Cortex of kidney (tissue), 1 donor: ENCODE results near the gene BAIAP2.

Experiments used
- DNase-seq: peaks from one replicate; lab custom pipeline; 2025; lab: John Stamatoyannopoulos, UW

The BAIAP2 gene

GRCh38 chr17:81126281-81127132 lies 91.6 kb downstream of the BAIAP2 start:
- no peak for DNase-seq

- no peak for DNase-seq
Observed at GRCh38 chr17:81127133-81127455, 92.1 kb downstream of the BAIAP2 start.

GRCh38 chr17:81127526-81128177 lies 92.7 kb downstream of the BAIAP2 start:
- DNase-seq, result no peak

GRCh38 chr17:81128338-81128737 lies 93.4 kb downstream of the BAIAP2 start:
- DNase-seq, result no peak

GRCh38 chr17:81128774-81129173 lies 93.8 kb downstream of the BAIAP2 start:
- DNase-seq, result no peak

- no peak for DNase-seq
Observed at GRCh38 chr17:81129289-81129688, 94.3 kb downstream of the BAIAP2 start.

- no peak for DNase-seq
Observed at GRCh38 chr17:81129711-81130367, 94.9 kb downstream of the BAIAP2 start.

- DNase-seq, result no peak
Observed at GRCh38 chr17:81130385-81131361, 95.7 kb downstream of the BAIAP2 start.

GRCh38 chr17:81131486-81132196 lies 96.7 kb downstream of the BAIAP2 start:
- DNase-seq, result no peak

GRCh38 chr17:81132197-81132540 lies 97.2 kb downstream of the BAIAP2 start:
- DNase-seq, result no peak

GRCh38 chr17:81132770-81133723 lies 98.1 kb downstream of the BAIAP2 start:
- no peak for DNase-seq

GRCh38 chr17:81134064-81134781 lies 99.3 kb downstream of the BAIAP2 start:
- no peak for DNase-seq

GRCh38 chr17:81135505-81136278 lies 100.7 kb downstream of the BAIAP2 start:
- DNase-seq, result no peak

- DNase-seq, result no peak
Observed at GRCh38 chr17:81136366-81136765, 101.4 kb downstream of the BAIAP2 start.

- DNase-seq, result no peak
Observed at GRCh38 chr17:81137248-81137647, 102.3 kb downstream of the BAIAP2 start.

- DNase-seq, result no peak
Observed at GRCh38 chr17:81138083-81138482, 103.1 kb downstream of the BAIAP2 start.

GRCh38 chr17:81138500-81138899 lies 103.5 kb downstream of the BAIAP2 start:
- DNase-seq, result no peak

GRCh38 chr17:81139428-81139827 lies 104.5 kb downstream of the BAIAP2 start:
- no peak for DNase-seq

GRCh38 chr17:81140018-81140417 lies 105.1 kb downstream of the BAIAP2 start:
- no peak for DNase-seq
